CD8-positive, alpha-beta memory T cell (primary cell): ENCODE data around the gene LBR. TPM values are rescaled to one million over a fixed set of nuclear protein-coding genes. Genes with fewer than 3 reads are reported as not detected.
A peak's percentile ranks its signal among the peaks of the same experiment; 100 is the strongest.

Experiments
- CTCF ChIA-PET: fragments of 350-600 bp; sonication (Branson Sonifier 250); formaldehyde crosslinking; loops from one replicate; lab custom pipeline; 2021; ENCODE audit warnings: antibody characterized with exemption; lab: Charles Lee
- POLR2A ChIA-PET: fragments of 350-600 bp; sonication (Branson Sonifier 250); formaldehyde crosslinking; loops from one replicate; lab custom pipeline; 2021; ENCODE audit warnings: antibody characterized with exemption; lab: Charles Lee
- DNase-seq, 5 donors: peaks; one replicate each; pipeline versions ENCODE4 v3.0.0 to v3.0.0-alpha.2; 2020 to 2022; ENCODE audit warnings: mixed read lengths in 1 of 5
- H3K27ac ChIP-seq: one replicate; pipeline ENCODE4 v1.7.0; 2013; ENCODE audit warnings: low read depth, mild to moderate bottlenecking, low read length, moderate library complexity
- H3K27me3 ChIP-seq: 2 replicates; pipeline ENCODE4 v1.7.0; 2013; ENCODE audit warnings: low read length, mild to moderate bottlenecking; ENCODE audit not compliant: insufficient read depth, poor library complexity, severe bottlenecking
- H3K36me3 ChIP-seq: 2 replicates; pipeline ENCODE4 v1.7.0; 2013; ENCODE audit warnings: mild to moderate bottlenecking, low read length, moderate library complexity; ENCODE audit not compliant: insufficient read depth
- H3K4me1 ChIP-seq: 2 replicates; pipeline ENCODE4 v1.7.0; 2013; ENCODE audit warnings: mild to moderate bottlenecking, low read length, moderate library complexity; ENCODE audit not compliant: insufficient read depth
- H3K4me3 ChIP-seq: 2 replicates; pipeline ENCODE4 v1.7.0; 2013; ENCODE audit warnings: mild to moderate bottlenecking, low read length
- H3K9me3 ChIP-seq: 2 replicates; pipeline ENCODE4 v1.7.0; 2013; ENCODE audit warnings: mild to moderate bottlenecking, low read length
- H3K27ac Mint-ChIP-seq, 8 donors: one replicate each; pipeline ENCODE4 v1.8.0; 2020 to 2021; ENCODE audit warnings: mixed read lengths in 8 of 8, mild to moderate bottlenecking in 6 of 8, inconsistent platforms in 3 of 8, moderate library complexity in 3 of 8
- H3K27me3 Mint-ChIP-seq, 2 donors: one replicate each; pipeline ENCODE4 v1.8.0; 2020 to 2021; ENCODE audit warnings: mixed read lengths in 2 of 2, mild to moderate bottlenecking in 1 of 2, moderate library complexity in 1 of 2
- H3K36me3 Mint-ChIP-seq, 3 donors: one replicate each; pipeline ENCODE4 v1.8.0; 2020 to 2021; ENCODE audit warnings: mixed read lengths in 3 of 3, inconsistent platforms in 1 of 3, mild to moderate bottlenecking in 1 of 3
- H3K4me1 Mint-ChIP-seq, 3 donors: one replicate each; pipeline ENCODE4 v1.8.0; 2020 to 2021; ENCODE audit warnings: mixed read lengths in 3 of 3, inconsistent platforms in 1 of 3, mild to moderate bottlenecking in 1 of 3
- H3K4me3 Mint-ChIP-seq, 7 donors: one replicate each; pipeline ENCODE4 v1.8.0; 2020 to 2021; ENCODE audit warnings: mixed read lengths in 7 of 7, mild to moderate bottlenecking in 6 of 7, moderate library complexity in 4 of 7, inconsistent platforms in 2 of 7
- H3K9me3 Mint-ChIP-seq, 5 donors: one replicate each; pipeline ENCODE4 v1.8.0; 2020 to 2022; ENCODE audit warnings: mixed read lengths in 5 of 5, mild to moderate bottlenecking in 3 of 5, moderate library complexity in 2 of 5, inconsistent platforms in 1 of 5
- polyA plus RNA-seq: library from polyadenylated mRNA; unstranded; fragments of 300-500 nt; fragmentation: Illumina TruSeq; gene quantifications from one replicate; pipeline ENCODE4 v1.2.3, GENCODE V29; 2021
- total RNA-seq, 2 experiments: library from RNA; stranded (reverse); gene quantifications; one replicate each; pipeline ENCODE4 v1.2.3, GENCODE V29; 2021

LBR gene
- total and polyA plus RNA-seq, 3 experiments from 2014 or later = 110 to 132 (median 125) TPM

- DNase-seq = no peak
- H3K9me3 ChIP-seq = no peaks in the 10 kb centered on the region
- no peak overlapping the region for H3K4me3 Mint-ChIP-seq
- H3K27me3 Mint-ChIP-seq = no peaks in the 10 kb centered on the region
- ChIA-PET POLR2A (interaction anchor here (0.9 to 1.3 kb wide), 2 partner anchors 26 to 27 kb away, joined by 3 to 4 read pairs; no protein-coding TSS in a partner anchor), CTCF (interaction anchor here (1.0 to 2.7 kb wide), 6 partner anchors 9 to 34 kb away, joined by 3 to 13 read pairs (median 6); partner anchors contain the start of gene LBR)
- no peaks in the 10 kb centered on the region for H3K27me3 ChIP-seq
- H3K27ac Mint-ChIP-seq = no peak overlapping the region
- no peaks in the 10 kb centered on the region for H3K36me3 Mint-ChIP-seq
- H3K27ac ChIP-seq = no peak overlapping the region
- H3K4me1 ChIP-seq = peaks cover 43% of the 10 kb centered on the region
- peaks cover 38 to 48% (median 47%) of the 10 kb centered on the region in 3 donors for H3K4me1 Mint-ChIP-seq
- no peaks in the 10 kb centered on the region for H3K36me3 ChIP-seq
- no peak overlapping the region for H3K4me3 ChIP-seq
- H3K9me3 Mint-ChIP-seq = no peaks in the 10 kb centered on the region
Observed at GRCh38 chr1:225440380-225441221, 12.8 kb upstream of the LBR start.

DNA sequence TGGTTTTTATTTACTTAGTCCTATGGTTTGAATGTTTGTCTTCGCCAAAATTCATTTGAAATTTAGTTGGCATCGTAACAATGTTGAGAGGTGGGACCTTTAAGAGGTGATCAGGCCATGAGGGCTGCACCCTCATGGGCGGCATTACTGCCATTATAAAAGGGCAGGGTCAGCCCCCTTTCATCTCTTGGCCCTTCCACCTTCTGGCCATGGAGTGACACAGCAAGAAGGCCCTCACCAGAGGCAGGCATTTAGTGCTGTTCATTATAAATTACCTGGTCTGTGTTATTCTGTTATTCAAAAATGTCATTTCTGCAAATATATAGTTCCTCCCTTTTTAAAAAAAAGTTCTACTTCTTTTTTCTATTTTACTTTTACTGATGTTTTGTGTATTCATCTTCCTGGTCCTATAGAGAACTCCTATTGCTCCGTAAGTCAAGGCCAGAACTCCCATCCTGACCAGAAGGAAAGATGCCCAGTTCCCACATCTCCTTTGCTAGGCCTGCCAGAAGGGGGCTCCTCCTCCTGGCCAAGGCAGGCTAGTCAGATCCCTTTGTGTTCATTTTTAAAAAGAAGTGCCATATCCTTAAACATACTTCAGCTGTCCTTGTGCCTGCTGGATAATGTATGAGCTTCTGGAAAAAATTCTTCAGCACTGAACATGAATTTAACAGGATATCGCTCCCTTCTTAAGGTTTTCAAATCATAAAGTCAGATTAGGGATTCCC is 10.0 kb upstream of the LBR start:
- no peaks in the 10 kb centered on the region for H3K9me3 Mint-ChIP-seq
- no peaks in the 10 kb centered on the region for H3K27me3 Mint-ChIP-seq
- H3K36me3 Mint-ChIP-seq = no peaks in the 10 kb centered on the region
- H3K4me1 ChIP-seq = peaks cover 18% of the 10 kb centered on the region
- no peak overlapping the region for H3K4me3 Mint-ChIP-seq
- no peak for DNase-seq
- no peaks in the 10 kb centered on the region for H3K36me3 ChIP-seq
- CTCF ChIA-PET = interaction anchor here (1.3 to 2.7 kb wide), 2 partner anchors 10 to 37 kb away, joined by 6 to 9 read pairs; partner anchors contain the start of gene LBR
- no peak overlapping the region for H3K4me3 ChIP-seq
- H3K9me3 ChIP-seq = no peaks in the 10 kb centered on the region
- peaks cover 16 to 23% (median 22%) of the 10 kb centered on the region in 3 donors for H3K4me1 Mint-ChIP-seq
- H3K27me3 ChIP-seq = no peaks in the 10 kb centered on the region
- H3K27ac ChIP-seq = no peak overlapping the region
- POLR2A ChIA-PET = no interaction called here
- peak overlapping the region in 1 of 8 donors; percentile 31 for H3K27ac Mint-ChIP-seq

DNA sequence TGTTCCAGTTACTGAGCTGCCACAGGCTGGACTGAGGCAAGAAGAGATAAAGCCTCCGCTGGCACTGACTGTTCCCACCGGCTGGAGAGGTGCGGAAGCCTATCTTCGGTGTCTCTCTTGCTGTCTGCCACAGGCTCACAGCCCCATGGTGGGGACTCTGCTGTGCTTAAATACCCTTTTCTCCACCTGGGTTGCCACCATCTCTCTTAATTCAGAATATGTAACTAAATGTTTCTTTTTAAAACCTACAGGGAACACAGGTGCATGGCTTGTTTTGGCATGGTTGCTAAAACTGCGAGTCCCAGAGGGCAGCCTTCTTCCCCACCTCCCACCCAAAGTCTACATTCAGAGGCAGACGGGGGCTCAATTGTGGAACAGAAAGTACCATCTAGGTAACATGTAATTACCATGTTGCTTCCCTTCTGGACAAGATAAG is 8.1 kb upstream of the LBR start:
- Mint-ChIP-seq H3K9me3 (no peaks in the 10 kb centered on the region), H3K27me3 (no peaks in the 10 kb centered on the region), H3K36me3 (no peaks in the 10 kb centered on the region), H3K27ac (peak overlapping the region in 1 of 8 donors; percentile 74), H3K4me3 (no peak overlapping the region), H3K4me1 (peaks cover 3 to 4% (median 4%) of the 10 kb centered on the region in 3 donors)
- ChIA-PET CTCF (no interaction called here), POLR2A (no interaction called here)
- no peak overlapping the region for H3K4me3 ChIP-seq
- no peaks in the 10 kb centered on the region for H3K27me3 ChIP-seq
- no peaks in the 10 kb centered on the region for H3K9me3 ChIP-seq
- H3K27ac ChIP-seq = no peak overlapping the region
- no peak for DNase-seq
- H3K4me1 ChIP-seq = no peaks in the 10 kb centered on the region
- H3K36me3 ChIP-seq = no peaks in the 10 kb centered on the region

DNA sequence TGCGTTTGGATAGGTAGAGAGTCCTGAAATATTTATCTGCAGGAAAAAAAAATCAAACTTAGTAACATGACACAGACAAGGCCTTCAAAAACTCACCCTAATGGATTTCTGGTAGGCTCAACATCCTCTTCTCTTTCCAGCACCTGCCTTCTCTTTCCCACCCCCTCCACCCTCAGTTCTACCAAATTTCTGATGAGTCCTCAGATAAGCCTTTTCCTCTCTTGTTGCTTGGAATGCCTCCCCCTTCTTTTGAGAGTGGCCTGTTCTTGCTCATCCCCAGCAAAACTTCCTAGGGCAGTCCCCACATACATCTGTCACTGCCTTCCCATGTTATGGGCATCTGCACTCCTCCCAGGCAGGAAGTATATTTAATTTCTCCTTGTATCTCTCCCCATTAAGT is 7.6 kb upstream of the LBR start:
- Histone ChIP-seq H3K4me1 (no peaks in the 10 kb centered on the region), H3K9me3 (no peaks in the 10 kb centered on the region), H3K4me3 (no peak overlapping the region), H3K27me3 (no peaks in the 10 kb centered on the region), H3K36me3 (no peaks in the 10 kb centered on the region), H3K27ac (no peak overlapping the region)
- no peaks in the 10 kb centered on the region for H3K9me3 Mint-ChIP-seq
- ChIA-PET POLR2A (no interaction called here), CTCF (no interaction called here)
- H3K27me3 Mint-ChIP-seq = no peaks in the 10 kb centered on the region
- peaks cover 0 to 4% (median 3%) of the 10 kb centered on the region in 3 donors for H3K4me1 Mint-ChIP-seq
- H3K4me3 Mint-ChIP-seq = no peak overlapping the region
- H3K36me3 Mint-ChIP-seq = no peaks in the 10 kb centered on the region
- DNase-seq = no peak
- H3K27ac Mint-ChIP-seq = peak overlapping the region in 1 of 8 donors; percentile 74

DNA sequence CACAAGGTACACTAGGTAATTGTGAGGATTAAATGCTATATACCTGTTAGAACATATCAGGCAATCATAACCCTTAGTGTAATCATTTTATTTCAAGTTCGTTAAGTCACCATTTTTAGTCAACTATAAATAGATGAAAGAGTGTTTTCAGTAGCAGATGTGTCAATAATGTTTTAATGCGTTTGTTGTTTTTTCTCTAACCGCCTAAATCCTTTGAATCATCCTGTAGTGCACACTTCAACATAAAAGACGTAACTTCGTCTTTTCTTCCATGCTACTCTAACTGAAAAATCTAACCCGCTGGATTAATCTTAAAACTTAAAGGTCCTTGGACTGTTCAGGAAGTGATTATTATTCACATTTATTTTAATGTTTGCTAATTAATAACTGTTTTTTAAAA is 7.2 kb upstream of the LBR start:
- Histone ChIP-seq H3K27ac (no peak overlapping the region), H3K4me3 (no peak overlapping the region), H3K9me3 (no peaks in the 10 kb centered on the region), H3K27me3 (no peaks in the 10 kb centered on the region), H3K4me1 (no peaks in the 10 kb centered on the region), H3K36me3 (no peaks in the 10 kb centered on the region)
- Mint-ChIP-seq H3K36me3 (no peaks in the 10 kb centered on the region), H3K9me3 (no peaks in the 10 kb centered on the region), H3K4me3 (no peak overlapping the region), H3K27me3 (no peaks in the 10 kb centered on the region), H3K4me1 (peaks cover 0 to 4% (median 3%) of the 10 kb centered on the region in 3 donors), H3K27ac (no peak overlapping the region)
- no peak for DNase-seq
- POLR2A ChIA-PET = no interaction called here
- CTCF ChIA-PET = no interaction called here

- Histone ChIP-seq H3K36me3 (no peaks in the 10 kb centered on the region), H3K4me1 (peaks cover 4% of the 10 kb centered on the region), H3K27ac (no peak overlapping the region), H3K4me3 (no peak overlapping the region), H3K9me3 (no peaks in the 10 kb centered on the region), H3K27me3 (no peaks in the 10 kb centered on the region)
- H3K36me3 Mint-ChIP-seq = no peaks in the 10 kb centered on the region
- CTCF ChIA-PET = interaction anchor here (1.5 kb wide), 1 partner anchor 11 kb away, joined by 7 read pairs; no protein-coding TSS in a partner anchor
- POLR2A ChIA-PET = no interaction called here
- H3K4me1 Mint-ChIP-seq = peaks cover 4 to 8% (median 6%) of the 10 kb centered on the region in 3 donors
- no peaks in the 10 kb centered on the region for H3K9me3 Mint-ChIP-seq
- H3K4me3 Mint-ChIP-seq = no peak overlapping the region
- no peak for DNase-seq
- H3K27me3 Mint-ChIP-seq = no peaks in the 10 kb centered on the region
- H3K27ac Mint-ChIP-seq = no peak overlapping the region
Observed at GRCh38 chr1:225434046-225434445, 6.2 kb upstream of the LBR start.

DNA sequence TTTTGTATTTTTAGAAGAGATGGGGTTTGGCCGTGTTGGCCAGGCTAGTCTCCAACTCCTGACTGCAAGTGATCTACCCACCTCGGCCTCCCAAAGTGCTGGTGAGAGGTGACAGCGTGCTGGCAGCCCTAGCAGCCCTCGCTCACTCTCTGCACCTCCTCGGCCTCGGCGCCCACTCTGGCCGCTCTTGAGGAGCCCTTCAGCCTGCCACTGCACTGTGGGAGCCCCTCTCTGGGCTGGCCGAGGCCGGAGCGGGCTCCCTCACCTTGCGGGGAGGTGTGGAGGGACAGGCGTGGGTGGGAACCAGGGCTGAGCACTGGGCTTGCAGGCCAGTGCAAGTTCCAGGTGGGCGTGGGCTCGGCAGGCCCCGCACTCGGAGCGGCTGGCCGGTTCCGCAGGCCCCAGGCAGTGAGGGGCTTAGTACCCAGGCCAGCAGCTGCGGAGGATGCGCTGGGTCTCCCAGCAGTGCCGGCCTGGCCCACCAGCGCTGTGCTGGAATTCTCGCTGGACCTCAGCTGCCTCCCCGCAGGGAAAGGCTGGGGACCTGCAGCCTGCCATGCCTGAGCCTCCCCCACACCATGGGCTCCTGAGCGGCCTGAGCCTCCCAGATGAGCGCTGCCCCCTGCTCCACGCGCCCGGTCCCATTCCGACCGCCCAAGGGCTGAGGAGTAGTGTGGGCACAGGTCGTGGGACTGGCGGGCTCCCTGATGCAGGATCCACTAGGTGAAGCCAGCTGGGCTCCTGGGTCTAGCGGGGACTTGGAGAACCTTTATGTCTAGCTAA is 3.4 kb upstream of the LBR start:
- Mint-ChIP-seq H3K27me3 (no peaks in the 10 kb centered on the region), H3K4me3 (no peak overlapping the region), H3K9me3 (no peaks in the 10 kb centered on the region), H3K4me1 (peaks cover 12 to 17% (median 16%) of the 10 kb centered on the region in 3 donors), H3K36me3 (peaks cover 0 to 13% (median 0%) of the 10 kb centered on the region in 3 donors), H3K27ac (no peak overlapping the region)
- no peak overlapping the region for H3K4me3 ChIP-seq
- no peak for DNase-seq
- peaks cover 11% of the 10 kb centered on the region for H3K4me1 ChIP-seq
- CTCF ChIA-PET = interaction anchor here (1.6 to 2.6 kb wide), 2 partner anchors 10 to 29 kb away, joined by 3 to 7 read pairs; no protein-coding TSS in a partner anchor
- no peak overlapping the region for H3K27ac ChIP-seq
- H3K9me3 ChIP-seq = no peaks in the 10 kb centered on the region
- no peaks in the 10 kb centered on the region for H3K36me3 ChIP-seq
- POLR2A ChIA-PET = interaction anchor here (2.0 kb wide), 1 partner anchor 13 kb away, joined by 6 read pairs; no protein-coding TSS in a partner anchor
- no peaks in the 10 kb centered on the region for H3K27me3 ChIP-seq
